ENCODE measurements around the gene CEMIP2. TPM values are rescaled to one million over a fixed set of nuclear protein-coding genes. Genes with fewer than 3 reads are reported as not detected.
A peak's percentile ranks its signal among the peaks of the same experiment; 100 is the strongest.

Gene CEMIP2
- total RNA-seq, 6 donors from 2014 or later = 113 to 277 (median 161) TPM

DNA sequence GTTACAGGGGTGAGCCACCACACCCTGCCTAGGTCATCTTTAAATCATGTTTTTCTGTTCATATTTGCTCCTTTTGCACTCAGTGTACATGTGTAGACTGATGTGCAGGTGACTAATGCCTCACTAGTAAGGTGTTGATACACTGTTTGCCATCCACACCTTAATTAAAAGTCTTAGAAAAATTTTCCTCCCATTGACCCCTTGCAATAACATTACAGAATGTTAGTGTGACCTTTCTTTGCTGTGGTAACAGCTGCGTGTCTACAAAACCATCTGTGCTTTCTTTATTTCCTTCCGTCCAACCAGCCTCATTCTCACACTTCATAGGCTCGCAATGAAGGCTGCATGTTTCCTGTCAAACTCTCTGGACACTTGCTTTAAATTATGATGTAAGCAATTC, 6.6 kb upstream of the CEMIP2 start:
- Histone ChIP-seq H3K9me3 (no peaks in the 10 kb centered on the region), H3K36me3 (no peaks in the 10 kb centered on the region), H3K27ac (no peak overlapping the region), H3K4me1 (peaks cover under 1 to 3% (median 1%) of the 10 kb centered on the region in 4 donors), H3K4me3 (no peak overlapping the region), H3K27me3 (no peaks in the 10 kb centered on the region)
- no peak for TF ChIP-seq POLR2A (IDR thresholded peaks at IDR 0.05)
- no peak for TF ChIP-seq EP300 (IDR thresholded peaks at IDR 0.05)
- TF ChIP-seq, protein P1, sequence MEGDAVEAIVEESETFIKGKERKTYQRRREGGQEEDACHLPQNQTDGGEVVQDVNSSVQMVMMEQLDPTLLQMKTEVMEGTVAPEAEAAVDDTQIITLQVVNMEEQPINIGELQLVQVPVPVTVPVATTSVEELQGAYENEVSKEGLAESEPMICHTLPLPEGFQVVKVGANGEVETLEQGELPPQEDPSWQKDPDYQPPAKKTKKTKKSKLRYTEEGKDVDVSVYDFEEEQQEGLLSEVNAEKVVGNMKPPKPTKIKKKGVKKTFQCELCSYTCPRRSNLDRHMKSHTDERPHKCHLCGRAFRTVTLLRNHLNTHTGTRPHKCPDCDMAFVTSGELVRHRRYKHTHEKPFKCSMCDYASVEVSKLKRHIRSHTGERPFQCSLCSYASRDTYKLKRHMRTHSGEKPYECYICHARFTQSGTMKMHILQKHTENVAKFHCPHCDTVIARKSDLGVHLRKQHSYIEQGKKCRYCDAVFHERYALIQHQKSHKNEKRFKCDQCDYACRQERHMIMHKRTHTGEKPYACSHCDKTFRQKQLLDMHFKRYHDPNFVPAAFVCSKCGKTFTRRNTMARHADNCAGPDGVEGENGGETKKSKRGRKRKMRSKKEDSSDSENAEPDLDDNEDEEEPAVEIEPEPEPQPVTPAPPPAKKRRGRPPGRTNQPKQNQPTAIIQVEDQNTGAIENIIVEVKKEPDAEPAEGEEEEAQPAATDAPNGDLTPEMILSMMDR (IDR thresholded peaks at IDR 0.05) = no peak
- TF ChIP-seq POLR2AphosphoS5 (IDR thresholded peaks at IDR 0.05) = no peak
- ATAC-seq (ENCODE audit: low FRiP score in 2 of 2) (no peak), DNase-seq (no peak)
- WGBS, 2 donors = 57 to 62% methylated on average over 3 of the region's 3 CpGs

DNA sequence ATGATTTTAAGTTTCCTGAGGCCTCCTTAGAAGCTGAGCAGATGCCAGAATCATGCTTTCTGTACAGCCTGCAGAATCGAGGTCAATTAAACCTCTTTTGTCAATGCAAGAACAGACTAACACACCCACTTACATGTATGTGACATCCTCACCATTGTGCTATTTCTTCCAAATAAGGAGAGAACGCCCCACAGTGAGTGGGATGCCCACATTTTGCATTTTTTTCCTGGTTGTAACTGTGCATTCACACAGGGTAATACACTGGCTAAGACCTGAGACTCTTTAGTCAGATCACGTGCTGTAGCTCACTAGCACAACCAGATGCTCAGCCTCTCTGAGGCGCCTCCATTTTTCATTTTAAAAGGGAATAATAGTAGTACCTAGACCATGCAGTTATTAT, 4.4 kb upstream of the CEMIP2 start:
- no peaks in the 10 kb centered on the region for H3K9me3 ChIP-seq
- DNase-seq (no peak), ATAC-seq (ENCODE audit: low FRiP score in 2 of 2) (no peak)
- H3K27me3 ChIP-seq = no peaks in the 10 kb centered on the region
- H3K27ac ChIP-seq = no peak overlapping the region
- TF ChIP-seq POLR2A (IDR thresholded peaks at IDR 0.05) (no peak), POLR2AphosphoS5 (IDR thresholded peaks at IDR 0.05) (no peak), EP300 (IDR thresholded peaks at IDR 0.05) (no peak)
- TF ChIP-seq, protein P1 (IDR thresholded peaks at IDR 0.05) = no peak
- H3K4me1 ChIP-seq = peaks cover 5 to 13% (median 12%) of the 10 kb centered on the region in 4 donors
- H3K36me3 ChIP-seq = no peaks in the 10 kb centered on the region
- H3K4me3 ChIP-seq = no peak overlapping the region
- 85 to 91% methylated on average over 4 of the region's 4 CpGs for WGBS, 2 donors

DNA sequence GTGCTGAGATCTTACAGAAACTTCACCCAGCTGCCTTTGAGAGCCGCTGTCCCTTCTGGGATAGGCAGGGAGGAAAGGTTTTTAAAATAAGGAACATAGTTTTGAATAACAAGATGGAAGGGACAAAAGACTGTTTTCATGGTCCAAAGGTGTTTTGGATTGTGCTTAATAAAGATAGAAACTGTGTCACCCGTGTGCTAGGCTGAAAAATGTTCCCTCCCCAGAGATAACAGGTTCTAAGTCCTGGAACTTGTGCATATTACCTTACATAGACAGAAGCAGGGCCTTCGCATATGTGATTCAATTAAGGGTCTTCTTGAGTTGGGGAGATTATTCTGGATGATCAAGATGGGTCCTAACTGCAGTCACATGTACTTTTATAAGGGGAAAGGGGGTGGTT, 1.9 kb upstream of the CEMIP2 start:
- Histone ChIP-seq H3K4me3 (no peak overlapping the region), H3K27ac (peak overlapping the region in 2 of 4 donors; percentile 98 to 99), H3K4me1 (peaks cover 7 to 36% (median 31%) of the 10 kb centered on the region in 4 donors), H3K36me3 (no peaks in the 10 kb centered on the region), H3K27me3 (no peaks in the 10 kb centered on the region), H3K9me3 (no peaks in the 10 kb centered on the region)
- 80 to 89% methylated on average over 3 of the region's 3 CpGs for WGBS, 2 donors
- TF ChIP-seq POLR2AphosphoS5 (IDR thresholded peaks at IDR 0.05) (no peak), POLR2A (IDR thresholded peaks at IDR 0.05) (no peak)
- TF ChIP-seq, protein P1 (IDR thresholded peaks at IDR 0.05) = no peak
- ATAC-seq (ENCODE audit: low FRiP score in 2 of 2) = no peak
- no peak for DNase-seq

- DNase-seq (peak; percentile 95 to 96), ATAC-seq (ENCODE audit: low FRiP score in 2 of 2) (peak; percentile 74 to 78)
- WGBS, 2 donors = 5 to 12% methylated on average over 28 to 42 of the region's 46 CpGs
- H3K27me3 ChIP-seq = no peaks in the 10 kb centered on the region
- H3K27ac ChIP-seq = peak overlapping the region; percentile 95 to 99 (median 98)
- no peaks in the 10 kb centered on the region for H3K36me3 ChIP-seq
- H3K4me3 ChIP-seq = peak overlapping the region; percentile 21 to 97 (median 82)
- no peaks in the 10 kb centered on the region for H3K9me3 ChIP-seq
- H3K4me1 ChIP-seq = peaks cover 13 to 43% (median 37%) of the 10 kb centered on the region in 4 donors
- TF ChIP-seq, protein P1 (IDR thresholded peaks at IDR 0.05) = peak in 4 of 6 experiments; percentile 5 to 36 (median 22)
- TF ChIP-seq POLR2A (IDR thresholded peaks at IDR 0.05) (peak in 3 of 4 donors; percentile 26 to 68 (median 50)), POLR2AphosphoS5 (IDR thresholded peaks at IDR 0.05) (peak in 1 of 2 donors; percentile 71), EP300 (IDR thresholded peaks at IDR 0.05) (no peak)
Observed at GRCh38 chr9:71769175-71770161, 1.2 kb upstream of the CEMIP2 start.
